GM21528 (cell line): Measurements from ENCODE around the gene METAP1.
"Not testable (repeated sequence)": the region's sequence is repeated elsewhere in the genome, so short reads cannot be mapped to it uniquely, and the experiment has no call there.

ENCODE experiments used
- ATAC-seq: cut with Tn5 transposase; IDR thresholded peaks from one replicate; pipeline ENCODE4 v1.9.1; 2021; ENCODE audit warnings: mild to moderate bottlenecking, moderate library complexity; ENCODE audit not compliant: unreplicated experiment, low FRiP score

METAP1 gene

GRCh38 chr4:99047710-99048109 lies 52.2 kb downstream of the METAP1 start:
- ATAC-seq, result no peak

GRCh38 chr4:99052902-99053301 lies 57.4 kb downstream of the METAP1 start:
- ATAC-seq, result no peak

- no peak for ATAC-seq
These were observed 59.0 kb downstream of the METAP1 start for GRCh38 chr4:99054428-99054994.

GRCh38 chr4:99058228-99058627 lies 62.7 kb downstream of the METAP1 start:
- no peak for ATAC-seq

- no peak for ATAC-seq
These were observed 64.0 kb downstream of the METAP1 start for GRCh38 chr4:99059550-99059949.

- no peak for ATAC-seq
These were observed 65.7 kb downstream of the METAP1 start for GRCh38 chr4:99061048-99061700.

- ATAC-seq, result no peak
These were observed 66.6 kb downstream of the METAP1 start for GRCh38 chr4:99062120-99062519.

GRCh38 chr4:99065521-99065920 lies 70.0 kb downstream of the METAP1 start:
- ATAC-seq, result not testable (repeated sequence)

- ATAC-seq, result no peak
These were observed 72.1 kb downstream of the METAP1 start for GRCh38 chr4:99067617-99068016.

GRCh38 chr4:99071159-99071558 lies 75.6 kb downstream of the METAP1 start:
- no peak for ATAC-seq

GRCh38 chr4:99074816-99075215 lies 79.3 kb downstream of the METAP1 start:
- ATAC-seq, result no peak

- no peak for ATAC-seq
These were observed 80.9 kb downstream of the METAP1 start for GRCh38 chr4:99076292-99076976.

GRCh38 chr4:99077177-99077576 lies 81.7 kb downstream of the METAP1 start:
- no peak for ATAC-seq

- ATAC-seq, result no peak
These were observed 82.8 kb downstream of the METAP1 start for GRCh38 chr4:99078336-99078735.

GRCh38 chr4:99078931-99079624 lies 83.6 kb downstream of the METAP1 start:
- no peak for ATAC-seq

- no peak for ATAC-seq
These were observed 84.2 kb downstream of the METAP1 start for GRCh38 chr4:99079625-99080295.

- ATAC-seq, result not testable (repeated sequence)
These were observed 85.3 kb downstream of the METAP1 start for GRCh38 chr4:99080869-99081268.

GRCh38 chr4:99082192-99082591 lies 86.7 kb downstream of the METAP1 start:
- no peak for ATAC-seq

- no peak for ATAC-seq
These were observed 89.1 kb downstream of the METAP1 start for GRCh38 chr4:99084595-99084994.

- ATAC-seq, result peak; percentile 45
These were observed 92.5 kb downstream of the METAP1 start for GRCh38 chr4:99088023-99088449.
